Common myeloid progenitor, CD34-positive (primary cell): ENCODE data around the gene TWF2.

Experiments used
- CTCF ChIA-PET: fragments of 350-600 bp; sonication (Branson Sonifier 250); formaldehyde crosslinking; loops from one replicate; lab custom pipeline; 2021; ENCODE audit warnings: antibody characterized with exemption; lab: Charles Lee
- POLR2A ChIA-PET: fragments of 350-600 bp; sonication (Branson Sonifier 250); formaldehyde crosslinking; loops from one replicate; lab custom pipeline; 2021; ENCODE audit warnings: antibody characterized with exemption; lab: Charles Lee
- DNase-seq, 3 donors: peaks; one replicate each; pipeline versions ENCODE4 v3.0.0 to v3.0.0-alpha.2; 2013
- H3K27ac ChIP-seq, 2 experiments: 1 replicate in 1 of 2; 2 replicates in 1 of 2; pipeline ENCODE4 v1.7.0; 2013; ENCODE audit warnings: inconsistent platforms in 2 of 2, low read length in 2 of 2, mild to moderate bottlenecking in 2 of 2, low read depth in 1 of 2, moderate library complexity in 1 of 2; ENCODE audit not compliant: severe bottlenecking in 2 of 2, insufficient read depth in 1 of 2, poor library complexity in 1 of 2
- H3K27me3 ChIP-seq, 5 experiments: replicated peaks in 2 of 5; 1 replicate in 3 of 5; 2 replicates in 2 of 5; pipeline versions ENCODE4 v1.6.1 to v1.7.0; 2013; ENCODE audit warnings: low read length in 4 of 5, mild to moderate bottlenecking in 2 of 5, moderate library complexity in 2 of 5, inconsistent platforms in 1 of 5; ENCODE audit not compliant: insufficient read depth in 5 of 5, control insufficient read depth in 4 of 5
- H3K36me3 ChIP-seq, 4 experiments: 1 replicate in 2 of 4; 2 replicates in 2 of 4; pipeline versions ENCODE4 v1.6.1 to v1.7.0; 2013; ENCODE audit warnings: low read length in 3 of 4, control low read depth in 1 of 4, mild to moderate bottlenecking in 1 of 4; ENCODE audit not compliant: control insufficient read depth in 4 of 4, insufficient read depth in 4 of 4
- H3K4me1 ChIP-seq, 4 experiments: 1 replicate in 3 of 4; 2 replicates in 1 of 4; pipeline versions ENCODE4 v1.6.1 to v1.7.1; 2013; ENCODE audit warnings: low read length in 3 of 4, mild to moderate bottlenecking in 3 of 4, control low read depth in 1 of 4, inconsistent platforms in 1 of 4, moderate library complexity in 1 of 4; ENCODE audit not compliant: control insufficient read depth in 4 of 4, insufficient read depth in 4 of 4; ENCODE audit errors: control extremely low read depth in 1 of 4
- H3K4me3 ChIP-seq, 7 experiments: 1 replicate in 4 of 7; 2 replicates in 3 of 7; pipeline versions ENCODE4 v1.5.1 to v1.7.0; 2013; ENCODE audit warnings: mild to moderate bottlenecking in 7 of 7, low read length in 6 of 7, moderate library complexity in 6 of 7, inconsistent platforms in 2 of 7, low read depth in 2 of 7, control low read depth in 1 of 7; ENCODE audit not compliant: insufficient read depth in 4 of 7, control insufficient read depth in 1 of 7; ENCODE audit errors: extremely low read depth in 1 of 7
- H3K9me3 ChIP-seq, 5 experiments: 1 replicate in 4 of 5; 2 replicates in 1 of 5; pipeline versions ENCODE4 v1.6.1 to v1.7.1; 2013; ENCODE audit warnings: low read length in 4 of 5, mild to moderate bottlenecking in 2 of 5, inconsistent platforms in 1 of 5, low read depth in 1 of 5, moderate library complexity in 1 of 5; ENCODE audit not compliant: control insufficient read depth in 4 of 5, insufficient read depth in 2 of 5; ENCODE audit errors: control extremely low read depth in 1 of 5
- WGBS: methylation state at CpG from one replicate; pipeline ENCODE4 v1.1.5; 2013; ENCODE audit not compliant: insufficient coverage; 5-methylcytosine and 5-hydroxymethylcytosine counted together

Gene TWF2

DNA sequence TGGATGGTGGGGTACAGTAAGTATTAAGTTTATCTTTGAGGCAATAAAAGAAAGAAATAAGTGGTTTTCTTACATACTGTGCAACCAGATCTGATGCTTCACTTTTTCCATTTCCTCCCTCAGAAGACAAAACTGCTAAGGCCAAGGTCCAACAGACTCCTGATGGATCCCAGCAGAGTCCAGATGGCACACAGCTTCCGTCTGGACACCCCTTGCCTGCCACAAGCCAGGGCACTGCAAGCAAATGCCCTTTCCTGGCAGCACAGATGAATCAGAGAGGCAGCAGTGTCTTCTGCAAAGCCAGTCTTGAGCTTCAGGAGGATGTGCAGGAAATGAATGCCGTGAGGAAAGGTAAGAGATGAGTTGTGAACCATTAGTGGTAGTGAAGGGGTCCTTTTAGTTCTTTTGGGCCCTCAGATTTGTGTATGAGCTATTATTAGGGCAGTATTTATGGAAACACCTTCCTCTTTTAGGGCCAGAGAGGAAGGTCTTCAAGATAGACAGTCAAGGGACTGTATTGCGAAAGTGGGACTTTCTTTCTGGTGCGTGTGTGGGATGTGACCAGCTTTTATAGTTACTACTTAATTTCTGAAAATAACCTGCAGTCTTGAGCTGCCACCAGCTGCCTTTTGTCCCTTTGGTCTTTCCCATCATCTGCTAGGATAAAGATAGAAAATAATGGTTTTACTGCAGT, 36.4 kb downstream of the TWF2 start:
- Histone ChIP-seq H3K36me3 (peaks cover 20 to 59% (median 40%) of the 10 kb centered on the region in 4 experiments), H3K9me3 (no peaks in the 10 kb centered on the region), H3K4me1 (peaks cover 0 to 40% (median 17%) of the 10 kb centered on the region in 4 experiments), H3K27me3 (no peaks in the 10 kb centered on the region), H3K27ac (no peak overlapping the region), H3K4me3 (peak overlapping the region in 1 of 7 experiments; percentile 2)
- POLR2A ChIA-PET, result no interaction called here
- WGBS, result 100% methylated on average over 1 of the region's 4 CpGs
- CTCF ChIA-PET, result interaction anchor here (0.6 to 5.3 kb wide), 4 partner anchors 11 to 30 kb away, joined by 3 to 32 read pairs (median 4); no protein-coding TSS in a partner anchor
- DNase-seq, result peak in 2 of 3 donors; percentile 35 to 38

DNA sequence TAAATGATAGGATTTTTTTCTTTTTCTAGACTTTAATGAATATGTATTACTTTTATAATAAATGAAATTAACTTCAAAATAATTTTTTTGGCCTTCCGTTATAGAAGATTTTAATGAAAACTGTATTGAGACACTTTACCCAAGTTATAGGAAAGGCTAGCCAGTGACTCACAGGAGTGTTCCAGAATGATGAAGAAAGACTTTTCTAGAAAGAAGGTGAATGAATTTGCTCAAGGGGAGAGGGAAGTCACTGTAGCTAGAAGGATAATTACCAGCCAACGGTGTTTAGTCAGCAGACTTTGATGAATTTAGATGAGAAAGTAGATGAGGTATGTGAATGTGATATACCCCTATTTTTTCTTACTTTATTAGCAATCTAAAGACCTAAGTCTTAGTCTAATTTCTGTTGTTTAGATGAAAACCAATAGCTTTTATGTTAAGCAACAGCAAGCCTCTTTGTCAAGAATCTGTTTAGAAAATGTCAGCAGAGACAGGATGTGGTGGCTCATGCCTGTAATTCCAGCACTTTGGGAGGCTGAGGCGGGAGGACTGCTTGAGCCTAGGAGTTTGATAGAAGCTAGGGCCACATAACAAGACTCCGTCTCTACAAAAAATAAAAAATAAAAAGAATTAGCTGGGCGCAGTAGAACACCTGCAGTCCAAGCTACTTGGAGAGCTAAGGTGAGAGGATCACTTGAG, 37.8 kb downstream of the TWF2 start:
- Histone ChIP-seq H3K9me3 (no peaks in the 10 kb centered on the region), H3K27me3 (no peaks in the 10 kb centered on the region), H3K4me3 (no peak overlapping the region), H3K4me1 (peaks cover 0 to 54% (median 23%) of the 10 kb centered on the region in 4 experiments), H3K27ac (no peak overlapping the region), H3K36me3 (peaks cover 15 to 51% (median 33%) of the 10 kb centered on the region in 4 experiments)
- POLR2A ChIA-PET, result no interaction called here
- CTCF ChIA-PET, result interaction anchor here (0.6 to 5.3 kb wide), 4 partner anchors 14 to 1153 kb away, joined by 3 to 32 read pairs (median 3); no protein-coding TSS in a partner anchor
- 100% methylated on average over 3 of the region's 5 CpGs for WGBS
- no peak for DNase-seq

GRCh38 chr3:52198643-52199608, 40.0 kb downstream of the TWF2 start:
- no peak for DNase-seq
- 45% methylated on average over 13 of the region's 14 CpGs for WGBS
- Histone ChIP-seq H3K4me3 (peak overlapping the region; percentile 80 to 99 (median 91)), H3K9me3 (no peaks in the 10 kb centered on the region), H3K27me3 (no peaks in the 10 kb centered on the region), H3K4me1 (peaks cover 0 to 60% (median 25%) of the 10 kb centered on the region in 4 experiments), H3K36me3 (peaks cover 7 to 29% (median 18%) of the 10 kb centered on the region in 4 experiments), H3K27ac (peak overlapping the region; percentile 58 to 86)
- ChIA-PET POLR2A (no interaction called here), CTCF (interaction anchor here (5.3 kb wide), 1 partner anchor 22 kb away, joined by 32 read pairs; no protein-coding TSS in a partner anchor)

GRCh38 chr3:52197842-52198625, 40.9 kb downstream of the TWF2 start, which contains the start of gene ALAS1:
TSS of gene ALAS1 (plus strand) at chr3:52198160. CDS start at chr3:52199242, 1,082 bp downstream.
- DNase-seq, result peak; percentile 85 to 91 (median 87)
- no peaks in the 10 kb centered on the region for H3K27me3 ChIP-seq
- H3K4me3 ChIP-seq, result peak within 1 kb of the TSS; percentile 80 to 99 (median 91)
- peaks cover 7 to 21% (median 10%) of the 10 kb centered on the region in 4 experiments for H3K36me3 ChIP-seq
- peaks cover 0 to 54% (median 25%) of the 10 kb centered on the region in 4 experiments for H3K4me1 ChIP-seq
- ChIA-PET CTCF (interaction anchor here (1.1 to 5.3 kb wide), 2 partner anchors 9 to 23 kb away, joined by 7 to 32 read pairs; no protein-coding TSS in a partner anchor), POLR2A (no interaction called here)
- peak within 1 kb of the TSS; percentile 58 to 86 for H3K27ac ChIP-seq
- H3K9me3 ChIP-seq, result no peaks in the 10 kb centered on the region
- WGBS, result under 1% methylated on average over 64 of the region's 71 CpGs

- ChIA-PET POLR2A (no interaction called here), CTCF (interaction anchor here (1.1 to 2.5 kb wide), 5 partner anchors 9 to 23 kb away, joined by 3 to 10 read pairs (median 7); no protein-coding TSS in a partner anchor)
- no peak for DNase-seq
- H3K36me3 ChIP-seq, result peaks cover 2 to 16% (median 6%) of the 10 kb centered on the region in 4 experiments
- peak overlapping the region; percentile 80 to 99 (median 91) for H3K4me3 ChIP-seq
- peaks cover 0 to 48% (median 23%) of the 10 kb centered on the region in 4 experiments for H3K4me1 ChIP-seq
- H3K27ac ChIP-seq, result peak overlapping the region in 1 of 2 experiments; percentile 86
- no peaks in the 10 kb centered on the region for H3K27me3 ChIP-seq
- H3K9me3 ChIP-seq, result no peaks in the 10 kb centered on the region
- 71% methylated on average over 7 of the region's 10 CpGs for WGBS
Observed at GRCh38 chr3:52197499-52197841, 41.5 kb downstream of the TWF2 start.

DNA sequence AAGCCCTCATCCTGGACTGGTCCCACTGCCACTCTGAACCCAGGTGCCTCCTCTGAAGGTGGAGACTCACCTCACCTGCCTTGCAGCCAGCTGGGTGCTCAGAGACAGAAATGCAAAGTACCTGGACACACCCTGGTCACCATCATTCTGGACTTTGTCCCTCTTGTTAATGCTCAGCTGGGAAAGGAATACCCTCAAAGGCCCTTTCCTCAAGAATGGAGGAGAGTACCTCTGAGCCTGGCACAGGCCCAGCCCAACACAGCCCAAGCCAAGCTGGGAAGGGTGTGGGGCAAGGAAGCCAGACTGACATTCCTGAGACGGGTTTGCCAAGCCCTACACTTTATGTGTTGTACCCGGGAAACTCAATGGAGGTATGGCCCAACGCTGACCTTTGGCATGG, 42.0 kb downstream of the TWF2 start:
- peaks cover 0 to 44% (median 21%) of the 10 kb centered on the region in 4 experiments for H3K4me1 ChIP-seq
- no peak for DNase-seq
- WGBS, result 100% methylated on average over 3 of the region's 3 CpGs
- H3K27me3 ChIP-seq, result no peaks in the 10 kb centered on the region
- ChIA-PET POLR2A (no interaction called here), CTCF (interaction anchor here (1.1 to 2.5 kb wide), 6 partner anchors 8 to 24 kb away, joined by 3 to 10 read pairs (median 7); no protein-coding TSS in a partner anchor)
- peak overlapping the region in 1 of 2 experiments; percentile 86 for H3K27ac ChIP-seq
- H3K4me3 ChIP-seq, result no peak overlapping the region
- H3K9me3 ChIP-seq, result no peaks in the 10 kb centered on the region
- peaks cover 0 to 13% (median 3%) of the 10 kb centered on the region in 4 experiments for H3K36me3 ChIP-seq
